ENCODE measurements around the gene WDR1. TPM values are rescaled to one million over a fixed set of nuclear protein-coding genes. Genes with fewer than 3 reads are reported as not detected.

The WDR1 gene
- total and polyA plus RNA-seq, 2 of the 13 experiments (the other 11 are each of a cell fraction or from before 2014, with no cell fraction given) = 106 to 198 TPM

- TF ChIP-seq ZBTB40 (IDR thresholded peaks at IDR 0.05) (no peak), ZBTB40 (CRISPR knock-in tag; IDR thresholded peaks at IDR 0.05) (no peak), ZNF274 (CRISPR knock-in tag; IDR thresholded peaks at IDR 0.05) (no peak), KLF13 (CRISPR knock-in tag; IDR thresholded peaks at IDR 0.05) (no peak), ZBTB43 (CRISPR knock-in tag; conservative IDR thresholded peaks at IDR 0.05) (no peak), MAFK (conservative IDR thresholded peaks at IDR 0.05 in 1 of 2, IDR thresholded peaks at IDR 0.05 in 1 of 2; ENCODE audit: low read length in 2 of 2) (peak; percentile 57; a peak in 3 of 4 replicates), XRCC5 (optimal IDR thresholded peaks at IDR 0.05; ENCODE audit: low read length) (no peak), HMG20A (CRISPR knock-in tag; IDR thresholded peaks at IDR 0.05; ENCODE audit: borderline replicate concordance) (peak; percentile 30; the same call in 1 of the 2 replicates), PCBP1 (IDR thresholded peaks at IDR 0.05; ENCODE audit: borderline replicate concordance, low read depth, low read length) (no peak), SPEN (CRISPR knock-in tag; IDR thresholded peaks at IDR 0.05; ENCODE audit: low read depth) (no peak), ZNF350 (CRISPR knock-in tag; IDR thresholded peaks at IDR 0.05; ENCODE audit: borderline replicate concordance, low read depth) (no peak), ZMYM2 (CRISPR knock-in tag; IDR thresholded peaks at IDR 0.05) (no peak), RBFOX2 (IDR thresholded peaks at IDR 0.05; ENCODE audit: low read depth, low read length) (no peak), ELF3 (CRISPR knock-in tag; IDR thresholded peaks at IDR 0.05) (peak; percentile 37; the same call in 1 of the 2 replicates), ZBTB26 (CRISPR knock-in tag; IDR thresholded peaks at IDR 0.05; ENCODE audit: borderline replicate concordance) (no peak), PHF8 (CRISPR knock-in tag; IDR thresholded peaks at IDR 0.05) (no peak), NFIB (CRISPR knock-in tag; IDR thresholded peaks at IDR 0.05; ENCODE audit: borderline replicate concordance) (no peak), E2F5 (CRISPR knock-in tag; conservative IDR thresholded peaks at IDR 0.05) (no peak), SMARCC2 (IDR thresholded peaks at IDR 0.05) (no peak), ZNF792 (CRISPR knock-in tag; IDR thresholded peaks at IDR 0.05) (0 out of 2 replicates have a peak, but pooled peaks have one; percentile 51)
Observed at GRCh38 chr4:10032625-10033024, 84.0 kb downstream of the WDR1 start (continued).
